Choroid plexus epithelial cell (primary cell): ENCODE measurements around the gene PROCR.

ENCODE experiments used
- DNase-seq: peaks from one replicate; pipeline ENCODE4 v3.0.0-alpha.2; 2010; ENCODE audit warnings: low read depth
- H3K4me3 ChIP-seq: 2 replicates; pipeline ENCODE4 v1.5.1; 2011; ENCODE audit warnings: low read depth, mild to moderate bottlenecking, control low read depth, low read length, moderate library complexity
- TF ChIP-seq, protein P1 (sequence below): conservative IDR thresholded peaks from 2 replicates; pipeline ENCODE4 v1.5.1; 2011; ENCODE audit warnings: low read depth, mild to moderate bottlenecking, control low read depth, inconsistent platforms, low read length, moderate library complexity

PROCR gene

DNA sequence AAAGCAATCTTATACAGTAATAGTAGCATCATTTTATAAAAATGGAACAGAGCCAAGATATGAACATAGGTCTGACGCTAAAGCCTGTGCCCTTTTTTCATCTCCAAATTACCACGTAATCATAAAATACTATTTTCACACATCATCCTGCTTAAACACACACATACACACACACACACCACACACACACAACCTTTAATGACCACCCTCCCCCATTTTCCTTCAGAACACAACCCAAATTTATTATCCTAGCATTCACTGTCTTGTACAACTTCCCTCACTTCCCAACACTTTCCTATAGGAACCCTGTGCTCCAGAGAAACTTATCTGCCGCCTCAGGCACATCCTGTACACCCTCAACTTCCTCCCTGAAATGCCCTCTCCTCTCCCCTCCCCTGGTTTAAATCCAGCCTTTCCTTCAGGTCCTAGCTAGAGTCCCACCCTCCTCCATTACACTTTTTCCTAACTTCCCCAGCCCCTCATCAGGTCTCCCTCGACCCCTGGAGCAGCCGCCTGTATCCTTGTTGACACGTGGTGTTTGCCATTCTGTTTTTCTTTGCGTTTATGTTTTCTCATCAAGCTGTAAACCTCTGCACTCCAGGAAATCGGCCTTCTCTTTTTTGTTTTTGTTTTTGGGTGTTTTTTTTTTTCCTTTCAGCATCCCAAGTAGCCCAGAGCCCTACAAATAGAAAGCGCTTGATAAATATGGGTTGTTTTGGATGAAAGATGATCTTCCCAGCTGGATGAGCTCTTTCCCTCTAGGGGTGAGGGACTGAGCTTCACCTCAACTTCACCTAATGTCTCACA is 53.6 kb downstream of the PROCR start:
- TF ChIP-seq, protein P1, sequence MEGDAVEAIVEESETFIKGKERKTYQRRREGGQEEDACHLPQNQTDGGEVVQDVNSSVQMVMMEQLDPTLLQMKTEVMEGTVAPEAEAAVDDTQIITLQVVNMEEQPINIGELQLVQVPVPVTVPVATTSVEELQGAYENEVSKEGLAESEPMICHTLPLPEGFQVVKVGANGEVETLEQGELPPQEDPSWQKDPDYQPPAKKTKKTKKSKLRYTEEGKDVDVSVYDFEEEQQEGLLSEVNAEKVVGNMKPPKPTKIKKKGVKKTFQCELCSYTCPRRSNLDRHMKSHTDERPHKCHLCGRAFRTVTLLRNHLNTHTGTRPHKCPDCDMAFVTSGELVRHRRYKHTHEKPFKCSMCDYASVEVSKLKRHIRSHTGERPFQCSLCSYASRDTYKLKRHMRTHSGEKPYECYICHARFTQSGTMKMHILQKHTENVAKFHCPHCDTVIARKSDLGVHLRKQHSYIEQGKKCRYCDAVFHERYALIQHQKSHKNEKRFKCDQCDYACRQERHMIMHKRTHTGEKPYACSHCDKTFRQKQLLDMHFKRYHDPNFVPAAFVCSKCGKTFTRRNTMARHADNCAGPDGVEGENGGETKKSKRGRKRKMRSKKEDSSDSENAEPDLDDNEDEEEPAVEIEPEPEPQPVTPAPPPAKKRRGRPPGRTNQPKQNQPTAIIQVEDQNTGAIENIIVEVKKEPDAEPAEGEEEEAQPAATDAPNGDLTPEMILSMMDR: no peak
- DNase-seq: no peak
- H3K4me3 ChIP-seq: no peak overlapping the region

DNA sequence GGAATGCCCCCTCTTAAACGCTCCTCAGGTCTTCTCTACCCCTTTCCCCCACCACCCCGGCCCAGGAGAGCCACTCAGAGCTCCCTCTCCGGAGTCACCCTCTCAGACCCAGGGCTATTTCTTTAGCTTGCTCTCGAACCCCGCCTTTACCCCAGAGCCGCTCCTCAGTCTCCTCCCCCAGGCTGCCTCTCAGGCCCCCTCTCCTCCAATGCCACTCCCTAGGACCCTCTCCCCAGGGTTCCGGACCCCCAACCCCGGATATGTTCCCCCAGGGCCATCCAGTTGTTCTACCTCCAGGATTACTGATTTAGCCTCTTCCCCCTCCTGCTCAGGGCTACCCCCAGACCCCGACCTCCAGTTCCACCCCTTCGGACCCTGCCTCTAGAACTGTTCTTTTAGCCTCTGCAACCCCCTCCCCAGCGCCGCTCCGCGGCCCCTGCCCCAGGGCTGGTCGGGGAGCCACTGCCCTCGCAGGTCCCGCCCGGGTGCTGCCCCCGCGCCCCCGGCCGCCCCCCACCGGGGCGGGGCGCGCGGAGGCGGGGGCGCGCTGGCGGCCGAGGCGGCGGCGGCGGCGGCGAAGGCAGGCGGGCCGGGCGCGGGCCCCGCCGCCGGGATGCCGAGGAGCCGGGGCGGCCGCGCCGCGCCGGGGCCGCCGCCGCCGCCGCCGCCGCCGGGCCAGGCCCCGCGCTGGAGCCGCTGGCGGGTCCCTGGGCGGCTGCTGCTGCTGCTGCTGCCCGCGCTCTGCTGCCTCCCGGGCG is 54.4 kb downstream of the PROCR start, which contains the start of gene MMP24:
TSS of gene MMP24 (plus strand) at position 565 of the 758 bp plus-strand sequence. CDS start at position 614, 49 bp downstream.
- no peak for DNase-seq
- H3K4me3 ChIP-seq: peak within 1 kb of the TSS; percentile 22
- TF ChIP-seq, protein P1: no peak
